IgD-negative memory B cell (primary cell): ENCODE measurements around the gene SYTL1. TPM values are rescaled to one million over a fixed set of nuclear protein-coding genes. Genes with fewer than 3 reads are reported as not detected.
A peak's percentile ranks its signal among the peaks of the same experiment; 100 is the strongest.

Experiments used
- H3K27ac Mint-ChIP-seq, 3 donors: one replicate each; pipeline ENCODE4 v1.8.0; 2020 to 2022; ENCODE audit warnings: mild to moderate bottlenecking in 3 of 3, mixed read lengths in 3 of 3, moderate library complexity in 1 of 3
- H3K27me3 Mint-ChIP-seq: one replicate; pipeline ENCODE4 v1.8.0; 2021; ENCODE audit warnings: mixed read lengths
- H3K36me3 Mint-ChIP-seq: one replicate; pipeline ENCODE4 v1.8.0; 2020; ENCODE audit warnings: mild to moderate bottlenecking, mixed read lengths
- H3K4me1 Mint-ChIP-seq, 3 donors: one replicate each; pipeline ENCODE4 v1.8.0; 2020 to 2022; ENCODE audit warnings: mixed read lengths in 3 of 3, mild to moderate bottlenecking in 1 of 3
- H3K4me3 Mint-ChIP-seq, 4 donors: one replicate each; pipeline ENCODE4 v1.8.0; 2020 to 2022; ENCODE audit warnings: mild to moderate bottlenecking in 4 of 4, mixed read lengths in 4 of 4, moderate library complexity in 3 of 4
- H3K9me3 Mint-ChIP-seq, 3 donors: one replicate each; pipeline ENCODE4 v1.8.0; 2020 to 2021; ENCODE audit warnings: mixed read lengths in 3 of 3, mild to moderate bottlenecking in 1 of 3
- polyA plus RNA-seq: library from polyadenylated mRNA; unstranded; fragments of 300-500 nt; fragmentation: Illumina TruSeq; gene quantifications from one replicate; pipeline ENCODE4 v1.2.3, GENCODE V29; 2021

SYTL1 gene
- polyA plus RNA-seq, 1 donor from 2014 or later = 130 TPM

- Mint-ChIP-seq H3K27ac (no peak overlapping the region), H3K4me1 (peaks cover 25 to 39% (median 32%) of the 10 kb centered on the region in 3 donors), H3K27me3 (peaks cover 2% of the 10 kb centered on the region)
Measured at GRCh38 chr1:27360159-27361043, 18.6 kb downstream of the SYTL1 start.

DNA sequence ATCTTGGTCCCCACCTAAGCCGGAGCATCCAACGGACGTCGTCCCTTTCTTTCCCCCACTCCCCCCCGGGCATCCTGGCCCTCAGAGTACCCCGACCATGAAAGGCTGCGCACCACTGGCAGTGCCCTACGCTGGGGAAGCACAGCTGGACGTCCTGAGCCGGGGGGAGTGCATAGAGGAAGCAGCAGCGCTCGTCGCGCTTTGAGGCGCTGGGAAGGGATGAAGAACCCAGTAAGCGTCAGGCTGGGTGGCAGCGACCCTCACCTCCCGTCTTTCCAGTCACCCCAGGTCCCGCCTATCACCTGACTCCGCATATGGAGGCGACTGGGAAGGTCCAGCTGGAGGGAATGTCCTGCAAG lies 19.2 kb downstream of the SYTL1 start:
- Mint-ChIP-seq H3K27me3 (peaks cover 2% of the 10 kb centered on the region), H3K36me3 (no peaks in the 10 kb centered on the region), H3K27ac (no peak overlapping the region), H3K9me3 (no peaks in the 10 kb centered on the region), H3K4me1 (peaks cover 25 to 33% (median 32%) of the 10 kb centered on the region in 3 donors), H3K4me3 (peak overlapping the region; percentile 12 to 86 (median 75))

More at GRCh38 chr1:27360159-27361043, 18.6 kb downstream of the SYTL1 start:
- Mint-ChIP-seq H3K9me3 (no peaks in the 10 kb centered on the region), H3K4me3 (peak overlapping the region; percentile 12 to 86 (median 75)), H3K36me3 (no peaks in the 10 kb centered on the region)

GRCh38 chr1:27361553-27361952 lies 19.7 kb downstream of the SYTL1 start:
- Mint-ChIP-seq H3K27ac (peak overlapping the region in 1 of 3 donors; percentile 47), H3K4me3 (peak overlapping the region; percentile 12 to 70 (median 42)), H3K27me3 (peaks cover 2% of the 10 kb centered on the region), H3K9me3 (no peaks in the 10 kb centered on the region), H3K4me1 (peaks cover 25 to 32% (median 29%) of the 10 kb centered on the region in 3 donors), H3K36me3 (no peaks in the 10 kb centered on the region)

DNA sequence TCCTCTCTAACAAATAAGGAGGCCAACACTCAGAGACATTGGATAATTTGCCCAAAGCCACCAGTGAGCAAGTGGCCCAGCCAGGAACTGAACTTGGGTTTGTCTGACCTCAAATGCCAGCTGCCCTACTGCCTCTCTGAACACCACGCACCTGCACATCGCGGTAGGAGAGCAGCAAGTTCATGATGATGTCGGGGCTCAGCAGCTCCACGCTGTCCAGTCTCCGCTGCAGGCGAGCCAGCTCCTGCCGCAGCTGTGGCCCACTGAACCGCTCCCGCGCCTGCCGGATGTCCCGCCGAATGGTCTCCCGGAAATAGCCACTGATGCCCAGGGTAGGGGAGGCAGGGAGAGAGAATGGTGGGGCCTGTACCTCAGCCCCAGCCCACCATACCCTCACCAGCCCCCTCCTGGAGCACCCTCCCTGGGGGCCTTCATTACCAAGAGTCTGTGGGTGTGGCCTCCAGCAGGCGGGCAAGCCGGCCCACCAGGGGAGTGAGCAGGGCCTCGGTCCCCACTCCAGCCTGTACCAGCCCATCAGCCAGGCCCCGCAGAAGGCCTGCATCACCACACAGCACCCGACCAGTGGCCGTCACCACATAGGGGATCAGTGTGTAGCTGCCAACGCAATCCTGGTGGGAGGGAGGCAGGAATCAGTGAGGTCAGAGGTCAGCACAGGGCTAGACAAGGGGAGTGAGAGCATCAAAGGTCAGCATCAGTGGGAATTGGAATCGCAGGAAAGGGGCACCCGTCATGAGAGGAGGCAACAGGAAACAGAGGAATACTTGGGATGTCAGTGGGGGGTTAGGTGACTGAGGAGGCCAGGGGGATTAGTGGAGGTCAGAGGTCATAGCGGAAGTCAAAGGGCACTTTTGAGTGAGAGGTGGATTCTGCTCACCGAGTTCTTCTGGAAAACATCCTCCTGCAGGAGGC lies 22.2 kb downstream of the SYTL1 start:
- H3K36me3 Mint-ChIP-seq = no peaks in the 10 kb centered on the region
- peaks cover 2% of the 10 kb centered on the region for H3K27me3 Mint-ChIP-seq
- peak overlapping the region in 1 of 3 donors; percentile 45 for H3K27ac Mint-ChIP-seq
- H3K4me3 Mint-ChIP-seq = peak overlapping the region in 3 of 4 donors; percentile 12 to 58 (median 41)
- H3K4me1 Mint-ChIP-seq = peaks cover 23 to 34% (median 24%) of the 10 kb centered on the region in 3 donors
- no peaks in the 10 kb centered on the region for H3K9me3 Mint-ChIP-seq

DNA sequence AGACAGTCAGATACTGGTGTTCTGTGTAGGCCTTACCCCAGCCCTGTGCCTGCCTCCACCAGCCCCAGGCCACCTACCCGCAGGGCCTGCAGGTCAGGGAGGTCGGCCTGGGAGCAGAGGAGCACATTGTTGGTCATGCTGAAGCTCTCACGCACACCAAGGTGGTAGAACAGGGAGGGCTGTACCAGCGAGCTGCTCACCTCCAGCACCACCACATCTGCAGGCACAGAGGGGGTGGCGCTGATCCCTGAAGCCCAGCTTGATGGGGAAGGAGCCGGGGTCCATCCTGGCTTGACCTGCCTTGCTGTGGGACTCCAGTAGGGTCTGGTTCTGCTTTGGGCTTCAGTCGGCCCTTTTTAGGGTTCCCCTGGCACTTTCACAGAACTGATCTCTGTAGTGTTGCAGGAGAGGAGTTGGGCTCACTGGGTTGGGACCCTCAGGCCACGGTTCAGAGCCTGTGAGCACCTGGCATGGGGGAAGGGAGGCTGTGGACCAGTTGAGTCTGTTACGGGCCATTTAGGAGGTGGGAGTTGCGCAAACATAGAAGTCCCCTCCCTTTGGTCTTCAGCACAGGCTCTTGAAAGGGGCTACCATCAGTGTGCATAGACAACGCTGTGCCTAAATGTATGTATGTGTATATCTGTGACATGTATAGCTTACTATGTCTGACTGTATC lies 23.0 kb downstream of the SYTL1 start:
- peaks cover 2% of the 10 kb centered on the region for H3K27me3 Mint-ChIP-seq
- H3K27ac Mint-ChIP-seq = peak overlapping the region in 1 of 3 donors; percentile 61
- peak overlapping the region; percentile 83 to 96 (median 91) for H3K4me3 Mint-ChIP-seq
- peaks cover 25 to 36% (median 28%) of the 10 kb centered on the region in 3 donors for H3K4me1 Mint-ChIP-seq
- no peaks in the 10 kb centered on the region for H3K9me3 Mint-ChIP-seq
- no peaks in the 10 kb centered on the region for H3K36me3 Mint-ChIP-seq

DNA sequence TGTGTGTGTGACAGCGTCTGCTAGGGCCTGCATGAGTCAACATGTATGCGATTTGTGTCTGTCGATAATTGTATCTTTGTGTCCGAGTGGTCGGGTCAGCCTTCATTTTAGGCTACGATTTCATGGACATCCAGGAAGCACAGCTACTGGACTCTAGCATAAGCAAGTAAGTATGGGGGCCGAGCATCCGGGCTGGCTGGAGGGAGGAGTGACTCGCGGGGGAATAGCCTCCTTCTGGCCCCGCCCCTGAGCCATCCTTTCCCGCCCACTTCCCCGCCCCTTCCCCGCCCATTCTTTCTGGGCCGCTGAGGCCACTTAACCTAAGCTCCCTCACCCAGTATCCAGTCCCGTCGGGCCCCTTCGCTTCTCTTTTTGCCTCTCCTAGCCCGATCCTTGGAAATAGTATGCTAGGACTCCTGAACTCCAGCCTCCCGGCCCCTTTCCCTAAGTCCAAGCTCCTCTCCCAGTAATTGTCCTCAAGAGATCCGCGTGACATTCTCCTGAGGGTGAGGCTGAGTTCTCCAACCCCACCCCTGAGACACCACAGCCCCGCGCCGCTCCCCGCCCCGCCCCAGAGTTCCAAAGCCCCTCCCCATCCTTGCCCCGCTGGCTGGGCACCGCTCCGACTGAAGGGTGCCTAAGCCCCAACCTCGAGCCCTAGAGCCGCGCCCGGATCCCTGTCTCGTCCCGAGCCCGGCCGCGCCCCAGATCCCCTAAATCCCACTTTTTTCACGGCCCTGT lies 23.7 kb downstream of the SYTL1 start:
- H3K4me1 Mint-ChIP-seq = peaks cover 22 to 34% (median 26%) of the 10 kb centered on the region in 3 donors
- no peaks in the 10 kb centered on the region for H3K9me3 Mint-ChIP-seq

DNA sequence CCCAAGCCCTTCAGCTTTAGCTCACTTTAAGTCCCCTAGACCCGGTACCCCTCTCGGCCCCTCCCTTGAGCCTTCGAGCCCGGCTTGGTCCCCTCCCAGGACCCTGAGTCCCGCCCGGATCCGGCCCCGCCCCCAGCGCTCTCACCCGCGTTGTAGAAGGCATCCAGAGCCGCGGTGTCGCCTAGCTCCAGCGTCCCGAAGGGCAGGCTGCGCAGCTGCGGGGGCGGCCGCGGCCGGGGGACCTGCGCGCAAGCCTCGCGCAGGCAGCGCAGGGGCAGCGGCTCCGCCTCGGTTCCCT lies 24.2 kb downstream of the SYTL1 start:
- peak overlapping the region; percentile 83 to 96 (median 91) for H3K4me3 Mint-ChIP-seq
- H3K4me1 Mint-ChIP-seq = peaks cover 22 to 37% (median 26%) of the 10 kb centered on the region in 3 donors
- H3K36me3 Mint-ChIP-seq = no peaks in the 10 kb centered on the region
- H3K9me3 Mint-ChIP-seq = no peaks in the 10 kb centered on the region
- H3K27ac Mint-ChIP-seq = peak overlapping the region in 1 of 3 donors; percentile 61
- H3K27me3 Mint-ChIP-seq = no peaks in the 10 kb centered on the region

More for the DNA sequence above, 23.7 kb downstream of the SYTL1 start:
- Mint-ChIP-seq H3K27ac (peak overlapping the region in 2 of 3 donors; percentile 16 to 61), H3K4me3 (peak overlapping the region; percentile 83 to 96 (median 91)), H3K36me3 (no peaks in the 10 kb centered on the region), H3K27me3 (no peaks in the 10 kb centered on the region)

DNA sequence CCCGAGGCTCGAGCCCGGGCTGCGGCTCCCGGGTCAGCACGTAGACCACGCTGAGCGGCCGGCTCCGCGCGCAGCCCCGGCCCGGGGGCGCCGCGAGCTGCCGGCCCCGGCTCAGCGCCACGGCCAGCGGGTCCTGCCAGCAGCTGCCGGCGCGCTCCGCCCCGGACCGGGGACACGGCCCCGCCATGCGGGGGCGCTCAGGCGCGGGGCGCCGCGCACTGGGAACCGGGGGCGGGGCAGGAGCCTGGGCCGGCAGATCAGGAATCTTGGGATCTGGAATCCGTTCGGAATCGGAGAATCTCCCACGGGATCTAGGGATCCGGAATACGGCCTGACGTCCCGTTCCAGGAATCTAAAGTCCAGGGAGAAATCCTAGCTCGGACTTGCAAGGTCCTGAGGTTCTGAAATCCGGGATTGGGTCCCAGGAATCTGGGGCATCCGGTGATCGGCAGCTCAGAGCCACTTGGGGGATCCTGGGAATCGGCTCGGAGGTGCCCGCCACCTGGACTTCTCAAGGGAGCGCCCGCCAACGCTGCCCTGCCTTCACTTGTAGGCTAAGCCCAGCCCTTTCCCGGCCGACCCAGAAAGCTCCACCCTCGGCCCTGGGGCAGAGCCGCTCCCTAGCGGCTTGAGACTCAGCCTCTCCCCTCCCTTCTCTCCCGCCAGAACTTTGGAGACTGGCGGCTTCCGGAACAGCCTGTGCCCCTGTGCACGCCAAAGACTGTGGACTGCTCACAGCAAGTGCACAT lies 24.8 kb downstream of the SYTL1 start, which contains the start of gene MAP3K6:
TSS of gene MAP3K6 (minus strand) at position 551 of the 749 bp plus-strand sequence. CDS start at position 187, 364 bp downstream.
- H3K27me3 Mint-ChIP-seq = no peaks in the 10 kb centered on the region

DNA sequence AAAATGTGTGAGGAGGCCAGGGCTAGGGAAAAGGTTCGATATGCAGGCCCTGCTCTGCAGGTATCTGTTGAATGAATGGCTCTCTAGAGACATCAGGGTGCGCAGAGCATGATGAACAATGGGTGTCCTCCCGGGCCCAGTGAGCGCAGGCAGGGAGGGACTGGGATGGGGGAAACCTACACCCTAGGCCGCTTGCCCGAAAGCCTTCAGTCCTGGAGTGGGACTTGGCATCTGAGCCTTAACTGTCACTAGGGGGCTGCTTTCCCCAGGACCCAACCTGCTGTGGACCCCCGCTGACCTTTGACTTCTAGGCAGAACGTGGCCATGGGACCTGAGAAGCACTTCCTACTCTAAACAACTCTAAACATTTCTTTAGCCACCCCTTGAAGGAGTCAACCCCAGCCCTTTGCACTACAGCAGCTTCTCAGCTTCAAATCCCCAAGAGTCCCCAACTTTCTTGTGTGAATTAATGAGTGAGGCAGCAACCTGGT lies 25.4 kb downstream of the SYTL1 start:
- H3K27me3 Mint-ChIP-seq = no peaks in the 10 kb centered on the region
- H3K36me3 Mint-ChIP-seq = no peaks in the 10 kb centered on the region
- peaks cover 24 to 43% (median 30%) of the 10 kb centered on the region in 3 donors for H3K4me1 Mint-ChIP-seq
- H3K4me3 Mint-ChIP-seq = peak overlapping the region; percentile 73 to 91 (median 77)
- no peak overlapping the region for H3K27ac Mint-ChIP-seq
- H3K9me3 Mint-ChIP-seq = no peaks in the 10 kb centered on the region

More for the DNA sequence above, 24.8 kb downstream of the SYTL1 start, which contains the start of gene MAP3K6:
- H3K36me3 Mint-ChIP-seq = no peaks in the 10 kb centered on the region
- H3K4me3 Mint-ChIP-seq = peak within 1 kb of the TSS; percentile 83 to 96 (median 91)
- peaks cover 22 to 38% (median 26%) of the 10 kb centered on the region in 3 donors for H3K4me1 Mint-ChIP-seq
- H3K9me3 Mint-ChIP-seq = no peaks in the 10 kb centered on the region
- peak within 1 kb of the TSS in 1 of 3 donors; percentile 61 for H3K27ac Mint-ChIP-seq

DNA sequence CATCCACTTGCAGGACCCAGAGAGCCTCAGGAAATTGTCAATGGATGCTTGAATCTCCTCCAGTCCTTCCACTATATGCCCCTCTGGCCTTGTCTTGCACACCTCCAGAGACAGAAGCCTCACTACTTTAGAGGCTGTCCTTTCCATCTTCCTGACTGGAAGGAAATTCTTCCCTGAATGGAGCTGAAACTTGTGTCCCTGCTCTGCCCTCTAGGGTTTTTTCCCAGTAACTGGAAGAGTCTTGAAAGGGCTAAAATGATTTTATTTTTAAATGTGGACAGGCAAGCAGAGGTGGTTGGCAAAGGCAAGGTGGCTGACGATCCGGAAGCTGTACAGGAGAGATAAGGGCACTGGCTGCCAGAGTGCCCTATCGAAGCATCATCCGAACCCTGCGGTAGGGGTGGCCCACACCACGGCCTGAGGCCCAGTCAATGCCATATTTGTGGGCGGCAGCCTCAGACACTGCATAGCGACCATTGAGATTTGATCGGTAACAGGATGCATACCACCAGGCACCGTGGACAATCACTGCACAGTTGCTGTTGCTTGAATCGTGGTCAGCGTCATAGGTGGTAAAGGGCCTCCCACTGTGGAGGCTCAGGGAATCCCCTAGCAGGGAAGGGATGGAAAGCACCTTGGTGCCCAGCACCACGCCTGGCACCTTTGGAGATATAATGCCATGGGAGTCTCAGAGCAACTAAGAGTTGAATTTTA lies 27.2 kb downstream of the SYTL1 start:
- H3K4me1 Mint-ChIP-seq = peaks cover 26 to 47% (median 33%) of the 10 kb centered on the region in 3 donors
- H3K27ac Mint-ChIP-seq = peak overlapping the region; percentile 7 to 85 (median 78)
- H3K27me3 Mint-ChIP-seq = no peaks in the 10 kb centered on the region
- peak overlapping the region in 3 of 4 donors; percentile 67 to 90 (median 86) for H3K4me3 Mint-ChIP-seq
- H3K36me3 Mint-ChIP-seq = no peaks in the 10 kb centered on the region
- no peaks in the 10 kb centered on the region for H3K9me3 Mint-ChIP-seq

DNA sequence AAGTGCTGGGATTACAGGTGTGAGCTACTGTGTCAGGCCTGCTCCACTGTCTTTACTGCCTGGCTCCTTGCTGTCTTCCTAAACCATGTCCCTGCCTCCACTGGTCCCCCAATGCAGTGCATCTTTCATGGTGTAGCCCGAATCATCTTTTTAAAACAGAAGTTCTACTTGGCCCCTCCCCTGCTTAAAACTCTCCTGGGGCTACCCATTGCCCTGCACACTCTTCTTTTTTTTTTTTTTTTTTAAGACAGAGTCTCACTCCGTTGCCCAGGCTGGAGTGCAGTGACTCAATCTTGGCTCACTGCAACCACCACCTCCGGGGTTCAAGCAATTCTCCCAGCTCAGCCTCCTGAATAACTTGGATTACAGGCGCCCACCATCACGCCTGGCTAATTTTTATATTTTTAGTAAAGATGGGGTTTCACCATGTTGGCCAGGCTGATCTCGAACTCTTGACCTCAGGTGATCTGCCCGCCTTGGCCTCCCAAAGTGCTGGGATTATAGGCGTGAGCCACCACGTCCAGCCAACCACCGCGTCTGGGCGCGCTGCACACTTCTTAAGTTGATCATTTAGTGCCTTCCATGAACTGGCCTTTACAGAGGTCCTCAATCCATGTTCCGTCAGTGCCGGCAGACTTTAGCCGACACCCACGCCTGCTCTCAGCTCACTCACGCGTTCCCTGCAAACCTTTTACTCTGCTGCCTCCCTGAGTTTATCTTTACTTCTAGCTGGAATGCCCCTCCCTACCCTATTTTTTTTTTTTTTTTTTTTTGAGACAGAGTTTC lies 30.4 kb downstream of the SYTL1 start:
- H3K27me3 Mint-ChIP-seq = no peaks in the 10 kb centered on the region
- peak overlapping the region in 2 of 3 donors; percentile 27 to 51 for H3K27ac Mint-ChIP-seq
- H3K36me3 Mint-ChIP-seq = no peaks in the 10 kb centered on the region
- peaks cover 17 to 33% (median 22%) of the 10 kb centered on the region in 3 donors for H3K4me1 Mint-ChIP-seq
- H3K9me3 Mint-ChIP-seq = no peaks in the 10 kb centered on the region
- peak overlapping the region in 2 of 4 donors; percentile 51 to 59 for H3K4me3 Mint-ChIP-seq
